ENCODE data around the gene ARMC6.

Gene ARMC6

DNA sequence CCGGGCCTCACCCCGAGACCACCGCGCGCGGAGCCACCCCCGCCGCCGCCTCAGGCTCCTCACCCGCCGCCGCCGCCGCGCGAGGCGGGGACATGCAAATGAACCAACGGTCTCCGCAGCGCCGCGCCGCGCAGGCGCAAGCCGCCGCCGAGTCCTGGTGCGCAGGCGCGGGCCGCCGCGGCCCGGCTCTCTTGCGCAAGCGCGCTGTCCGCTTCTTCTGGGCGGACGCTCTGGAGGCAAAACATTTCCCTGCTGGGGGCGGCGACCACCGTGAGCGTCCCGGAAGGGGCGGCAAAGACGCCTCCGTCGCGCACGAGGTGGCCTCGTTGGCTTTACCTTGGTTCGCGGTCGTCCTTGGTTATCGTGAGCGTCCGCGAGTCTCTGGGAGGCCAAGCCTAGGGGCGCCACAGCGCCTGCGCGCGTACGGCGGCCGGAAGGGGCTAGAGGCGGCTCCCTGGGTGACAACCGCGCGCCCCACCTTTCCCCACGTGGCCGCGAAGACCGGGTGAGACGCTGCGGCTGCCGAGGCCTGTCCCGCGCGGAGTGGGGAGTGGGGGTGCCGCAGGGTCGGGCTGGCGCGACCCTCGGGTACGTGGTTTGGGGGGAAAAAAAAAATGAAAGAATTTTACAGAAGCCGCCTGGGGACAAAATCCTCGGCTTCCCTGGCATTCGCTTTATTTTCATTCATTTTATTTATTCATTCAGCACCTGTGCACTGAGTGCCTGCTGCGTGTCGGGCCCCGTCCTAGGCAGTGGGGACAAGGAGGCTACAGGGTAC lies at the start of gene ARMC6, which contains the start of gene SUGP2:
Gene ARMC6, plus strand, starts transcription at position 178 of the 778 bp plus-strand sequence. CDS start 607 bp downstream, outside the sequence.
Gene SUGP2, minus strand, starts transcription at position 92 of the 778 bp plus-strand sequence. CDS start 2,446 bp downstream, outside the sequence.
- Histone ChIP-seq H3K27ac (ENCODE audit: poor library complexity, severe bottlenecking) (peak within 1 kb of the TSS; percentile 70), H3K27me3 (ENCODE audit: insufficient read depth, poor library complexity, severe bottlenecking) (no peaks in the 10 kb centered on the region), H3K9me3 (ENCODE audit: severe bottlenecking) (no peaks in the 10 kb centered on the region), H3K4me3 (ENCODE audit: severe bottlenecking) (peak within 1 kb of the TSS; percentile 96), H3K36me3 (ENCODE audit: low read depth) (peaks cover 42% of the 10 kb centered on the region), H3K4me1 (ENCODE audit: insufficient read depth, poor library complexity, severe bottlenecking) (peaks cover 2% of the 10 kb centered on the region)
- DNase-seq (ENCODE audit: low spot score), result no peak
- peak; percentile 75 for ATAC-seq (ENCODE audit: low read depth)
- TF ChIP-seq CTCF (IDR thresholded peaks at IDR 0.05; ENCODE audit: poor library complexity, severe bottlenecking), result no peak

GRCh38 chr19:18984251-18984650 lies 49.2 kb upstream of the ARMC6 start:
- H3K4me3 ChIP-seq (ENCODE audit: severe bottlenecking), result no peak overlapping the region
- no peak for TF ChIP-seq CTCF (IDR thresholded peaks at IDR 0.05; ENCODE audit: poor library complexity, severe bottlenecking)
- no peaks in the 10 kb centered on the region for H3K27me3 ChIP-seq (ENCODE audit: insufficient read depth, poor library complexity, severe bottlenecking)
- no peaks in the 10 kb centered on the region for H3K9me3 ChIP-seq (ENCODE audit: severe bottlenecking)
- no peaks in the 10 kb centered on the region for H3K36me3 ChIP-seq (ENCODE audit: low read depth)
- no peaks in the 10 kb centered on the region for H3K4me1 ChIP-seq (ENCODE audit: insufficient read depth, poor library complexity, severe bottlenecking)
- DNase-seq (ENCODE audit: low spot score) (no peak), ATAC-seq (ENCODE audit: low read depth) (no peak)
- H3K27ac ChIP-seq (ENCODE audit: poor library complexity, severe bottlenecking), result no peak overlapping the region

GRCh38 chr19:18985257-18985656 lies 48.1 kb upstream of the ARMC6 start:
- no peaks in the 10 kb centered on the region for H3K27me3 ChIP-seq (ENCODE audit: insufficient read depth, poor library complexity, severe bottlenecking)
- no peaks in the 10 kb centered on the region for H3K4me1 ChIP-seq (ENCODE audit: insufficient read depth, poor library complexity, severe bottlenecking)
- ATAC-seq (ENCODE audit: low read depth) (no peak), DNase-seq (ENCODE audit: low spot score) (no peak)
- no peak overlapping the region for H3K4me3 ChIP-seq (ENCODE audit: severe bottlenecking)
- no peak overlapping the region for H3K27ac ChIP-seq (ENCODE audit: poor library complexity, severe bottlenecking)
- H3K9me3 ChIP-seq (ENCODE audit: severe bottlenecking), result no peaks in the 10 kb centered on the region
- no peaks in the 10 kb centered on the region for H3K36me3 ChIP-seq (ENCODE audit: low read depth)
- TF ChIP-seq CTCF (IDR thresholded peaks at IDR 0.05; ENCODE audit: poor library complexity, severe bottlenecking), result no peak

- H3K4me3 ChIP-seq (ENCODE audit: severe bottlenecking), result no peak overlapping the region
- ATAC-seq (ENCODE audit: low read depth) (no peak), DNase-seq (ENCODE audit: low spot score) (no peak)
- H3K27me3 ChIP-seq (ENCODE audit: insufficient read depth, poor library complexity, severe bottlenecking), result no peaks in the 10 kb centered on the region
- no peak for TF ChIP-seq CTCF (IDR thresholded peaks at IDR 0.05; ENCODE audit: poor library complexity, severe bottlenecking)
- no peak overlapping the region for H3K27ac ChIP-seq (ENCODE audit: poor library complexity, severe bottlenecking)
- H3K9me3 ChIP-seq (ENCODE audit: severe bottlenecking), result no peaks in the 10 kb centered on the region
- H3K36me3 ChIP-seq (ENCODE audit: low read depth), result peaks cover 6% of the 10 kb centered on the region; the same call in 1 of the 2 replicates
- no peaks in the 10 kb centered on the region for H3K4me1 ChIP-seq (ENCODE audit: insufficient read depth, poor library complexity, severe bottlenecking)
These were observed 45.9 kb upstream of the ARMC6 start for GRCh38 chr19:18987456-18987855.

GRCh38 chr19:18989316-18989715 lies 44.1 kb upstream of the ARMC6 start:
- Histone ChIP-seq H3K4me3 (ENCODE audit: severe bottlenecking) (no peak overlapping the region), H3K27me3 (ENCODE audit: insufficient read depth, poor library complexity, severe bottlenecking) (no peaks in the 10 kb centered on the region), H3K27ac (ENCODE audit: poor library complexity, severe bottlenecking) (no peak overlapping the region), H3K4me1 (ENCODE audit: insufficient read depth, poor library complexity, severe bottlenecking) (no peaks in the 10 kb centered on the region), H3K9me3 (ENCODE audit: severe bottlenecking) (no peaks in the 10 kb centered on the region), H3K36me3 (ENCODE audit: low read depth) (peaks cover 22% of the 10 kb centered on the region)
- DNase-seq (ENCODE audit: low spot score), result no peak
- no peak for TF ChIP-seq CTCF (IDR thresholded peaks at IDR 0.05; ENCODE audit: poor library complexity, severe bottlenecking)
- no peak for ATAC-seq (ENCODE audit: low read depth)

Data from RWPE2 (cell line).